Hematopoietic multipotent progenitor cell treated with erythropoietin and hydrocortisone succinate and interleukin-3 and kit ligand, for 6 days (in vitro differentiated cells): ENCODE results near the gene FRG2.
"Not testable (repeated sequence)": the region's sequence is repeated elsewhere in the genome, so short reads cannot be mapped to it uniquely, and the experiment has no call there.

Experiments used
- DNase-seq: peaks from one replicate; pipeline ENCODE4 v3.0.0-alpha.2; 2015

FRG2 gene

DNA sequence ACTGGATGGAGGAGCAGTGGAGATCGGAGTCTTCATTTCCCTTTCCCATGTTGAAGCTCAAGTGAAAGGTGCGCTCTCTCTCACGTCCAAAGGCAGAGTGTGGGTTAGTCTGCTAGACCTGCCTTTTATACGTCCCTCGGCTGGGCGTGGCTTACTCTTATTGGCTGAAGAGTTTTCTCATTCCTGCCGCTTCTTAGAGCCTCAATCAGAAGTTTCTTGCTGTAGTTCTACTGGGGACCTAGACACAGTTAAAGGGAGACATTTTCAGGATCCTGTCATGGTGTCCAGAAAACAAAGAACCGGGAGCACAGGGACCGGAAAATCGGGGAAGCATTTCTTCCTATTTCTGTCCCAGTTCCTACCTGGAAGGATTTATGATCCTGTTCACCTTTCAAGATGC lies at the start of gene FRG2:
Gene FRG2 (minus strand): TSS at position 101 of the 400 bp plus-strand sequence. CDS start 52 bp downstream, at position 49.
- not testable (repeated sequence) for DNase-seq

DNA sequence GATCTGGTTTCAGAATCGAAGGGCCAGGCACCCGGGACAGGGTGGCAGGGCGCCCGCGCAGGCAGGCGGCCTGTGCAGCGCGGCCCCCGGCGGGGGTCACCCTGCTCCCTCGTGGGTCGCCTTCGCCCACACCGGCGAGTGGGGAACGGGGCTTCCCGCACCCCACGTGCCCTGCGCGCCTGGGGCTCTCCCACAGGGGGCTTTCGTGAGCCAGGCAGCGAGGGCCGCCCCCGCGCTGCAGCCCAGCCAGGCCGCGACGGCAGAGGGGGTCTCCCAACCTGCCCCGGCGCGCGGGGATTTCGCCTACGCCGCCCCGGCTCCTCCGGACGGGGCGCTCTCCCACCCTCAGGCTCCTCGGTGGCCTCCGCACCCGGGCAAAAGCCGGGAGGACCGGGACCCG lies 41.3 kb upstream of the FRG2 start:
- DNase-seq: not testable (repeated sequence)

DNA sequence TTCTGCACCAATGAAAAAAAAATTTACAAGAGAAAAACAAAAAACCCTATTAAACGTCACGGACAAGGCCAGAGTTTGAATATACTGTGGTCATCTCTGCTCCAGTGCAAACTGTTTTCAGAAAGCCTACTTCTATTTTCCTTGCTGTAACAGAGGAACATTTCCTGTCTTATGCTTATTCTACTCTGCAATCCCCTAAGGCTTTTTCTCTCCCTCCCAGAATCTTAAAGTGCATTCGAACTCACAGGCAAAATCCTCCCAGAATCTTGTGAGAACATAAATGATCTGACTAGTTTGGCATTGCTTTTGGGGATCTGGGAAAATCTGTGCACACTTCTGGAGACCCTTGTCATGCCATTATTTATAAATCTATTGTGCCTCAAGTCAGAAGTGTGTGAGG lies 37.7 kb upstream of the FRG2 start:
- not testable (repeated sequence) for DNase-seq

DNA sequence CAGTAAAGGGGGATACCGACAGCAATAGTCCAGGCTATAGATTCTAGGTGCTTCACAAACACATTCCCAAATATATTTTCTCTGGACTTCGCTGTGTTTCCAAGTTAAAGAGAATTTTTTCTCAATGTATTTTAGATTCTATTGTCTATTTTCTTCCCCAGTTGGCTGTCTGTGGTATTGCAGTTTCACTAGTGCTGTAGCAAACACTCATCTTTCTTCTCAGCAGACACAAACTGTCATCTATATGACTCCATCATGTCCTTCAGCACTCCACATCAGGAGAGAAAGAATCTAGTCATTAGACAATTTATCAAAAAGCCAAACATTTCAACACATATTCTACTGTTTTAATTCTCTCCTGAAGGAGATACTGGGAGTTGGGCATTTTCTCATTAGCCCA lies 37.3 kb upstream of the FRG2 start, which contains the start of gene DBET:
Gene DBET (plus strand): TSS at position 161 of the 400 bp plus-strand sequence.
- DNase-seq: not testable (repeated sequence)

DNA sequence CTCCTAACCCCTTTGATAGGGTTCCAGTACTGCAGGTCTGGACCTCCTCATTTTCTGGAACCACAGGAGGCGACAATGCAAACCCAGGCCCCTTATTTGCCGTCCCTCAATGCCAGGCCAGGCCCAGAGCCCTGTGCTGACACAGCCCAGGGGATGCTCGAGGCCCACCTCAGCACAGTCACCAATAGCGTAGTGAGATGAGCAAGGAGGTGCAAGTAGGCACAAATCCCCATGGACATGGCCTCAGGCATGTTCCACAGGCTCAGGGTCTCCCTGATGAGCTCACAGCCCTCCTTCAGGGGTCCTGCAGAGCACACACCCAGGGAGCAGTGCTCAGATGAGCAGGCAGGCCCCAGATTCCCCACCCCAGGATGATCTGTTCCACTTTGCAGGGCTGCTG lies 31.9 kb upstream of the FRG2 start:
- DNase-seq: not testable (repeated sequence)

DNA sequence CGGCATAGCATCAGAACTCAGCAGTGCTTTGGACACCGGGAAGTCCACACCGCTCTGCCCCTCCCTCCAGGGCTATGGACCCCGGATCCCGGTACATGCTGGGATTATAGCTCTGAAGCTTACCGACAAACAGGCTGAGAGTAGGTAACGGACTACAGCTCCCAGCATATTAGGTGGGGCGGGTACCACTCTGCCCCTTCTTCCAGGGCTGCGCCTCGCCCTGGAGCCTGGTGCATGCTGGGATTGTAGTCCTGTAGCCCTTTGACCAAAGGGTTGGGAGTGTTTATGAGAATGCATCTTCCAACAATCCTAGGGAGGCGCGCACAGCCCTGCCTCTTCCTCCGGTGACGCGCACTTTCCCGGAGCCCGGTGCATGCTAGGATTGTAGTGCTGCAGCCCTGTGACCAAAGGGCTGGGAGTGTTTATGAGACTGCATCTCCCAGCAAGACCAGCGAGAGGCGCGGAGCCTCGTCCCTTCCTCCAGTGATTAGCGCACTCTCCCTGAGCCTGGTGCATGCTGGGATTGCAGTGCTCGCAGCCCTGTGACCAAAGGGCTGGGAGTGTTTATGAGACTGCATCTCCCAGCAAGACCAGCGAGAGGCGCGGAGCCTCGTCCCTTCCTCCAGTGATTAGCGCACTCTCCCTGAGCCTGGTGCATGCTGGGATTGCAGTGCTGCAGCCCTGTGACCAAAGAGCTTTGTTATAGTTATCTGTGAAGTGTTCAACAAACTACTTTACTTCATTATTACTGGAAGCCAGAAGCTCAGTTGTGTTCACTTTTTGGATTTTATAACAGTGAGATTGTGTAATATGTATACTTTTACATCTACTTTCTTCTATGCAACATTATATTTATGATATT lies 22.6 kb upstream of the FRG2 start:
- DNase-seq: not testable (repeated sequence)

DNA sequence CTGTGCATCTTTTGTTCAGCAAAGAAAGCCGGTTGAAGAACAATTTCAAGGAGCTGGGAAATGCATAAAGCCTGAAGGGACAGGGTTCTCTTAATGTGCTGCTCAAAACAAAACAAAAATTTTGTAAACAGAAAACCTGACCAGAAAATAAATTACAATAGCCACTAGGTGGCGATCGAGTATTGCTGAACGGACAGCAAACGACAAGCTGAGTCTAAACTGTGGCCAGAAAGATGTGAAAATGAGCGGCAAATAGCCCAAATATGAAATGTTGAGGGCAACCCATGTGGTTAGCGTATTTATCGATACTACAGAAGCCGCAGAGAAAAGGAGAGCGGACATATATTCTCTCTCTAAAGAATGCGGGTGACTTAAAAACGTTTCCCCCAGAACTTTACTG lies 20.6 kb upstream of the FRG2 start:
- not testable (repeated sequence) for DNase-seq

DNA sequence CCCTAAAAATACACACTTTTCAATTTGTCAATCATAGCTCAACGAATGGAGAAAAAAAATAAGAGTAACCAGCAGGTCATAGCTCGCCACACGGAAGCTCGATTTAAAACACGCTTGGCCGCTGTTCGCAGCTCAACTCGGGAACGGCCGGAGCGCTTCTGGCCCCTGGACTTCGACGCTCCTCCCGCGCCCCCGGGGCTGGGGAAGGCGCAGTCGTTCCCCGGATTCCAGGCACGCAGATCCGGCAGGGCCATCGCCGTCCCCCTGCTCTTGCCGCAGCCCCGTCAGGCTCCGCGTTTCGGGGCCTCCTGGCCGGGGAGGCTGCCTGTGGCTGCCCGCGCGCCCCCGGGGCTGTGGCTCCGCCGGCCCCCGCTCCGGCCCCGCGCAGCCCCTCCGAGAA lies 13.8 kb upstream of the FRG2 start:
- DNase-seq: not testable (repeated sequence)

DNA sequence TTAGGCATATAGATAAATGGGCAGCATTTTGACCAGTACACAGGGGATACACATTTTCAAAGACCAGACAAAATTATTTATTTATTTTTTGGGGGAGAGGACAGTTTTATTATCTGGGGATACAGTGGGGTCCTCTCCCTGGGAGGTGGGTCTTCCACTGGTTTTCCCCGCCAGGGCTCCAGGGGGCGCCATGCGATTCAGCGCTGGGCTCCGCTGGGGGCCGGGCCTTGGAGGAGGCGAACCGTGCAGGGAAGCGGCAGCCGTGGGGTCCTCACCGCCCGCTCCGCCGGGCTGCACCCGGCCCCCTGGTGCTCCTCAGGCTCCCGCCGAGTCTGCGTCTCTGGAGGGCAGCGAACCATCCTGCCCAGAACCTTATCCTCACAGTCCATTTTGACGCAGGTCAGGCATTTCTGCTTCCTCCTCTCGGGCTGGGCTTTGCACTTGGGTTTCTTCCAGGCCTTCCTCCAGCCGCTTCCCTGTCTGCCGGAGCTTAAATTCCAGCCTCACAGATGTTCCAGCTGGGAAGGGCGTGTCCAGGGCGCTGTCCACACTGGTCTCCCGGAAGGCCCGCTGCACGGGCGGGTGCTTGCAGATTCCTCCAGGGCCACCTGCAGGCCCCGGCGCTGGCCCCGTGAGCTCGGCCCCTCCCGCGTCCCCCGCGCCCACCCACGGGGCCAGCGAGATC lies 10.8 kb upstream of the FRG2 start:
- DNase-seq: not testable (repeated sequence)

DNA sequence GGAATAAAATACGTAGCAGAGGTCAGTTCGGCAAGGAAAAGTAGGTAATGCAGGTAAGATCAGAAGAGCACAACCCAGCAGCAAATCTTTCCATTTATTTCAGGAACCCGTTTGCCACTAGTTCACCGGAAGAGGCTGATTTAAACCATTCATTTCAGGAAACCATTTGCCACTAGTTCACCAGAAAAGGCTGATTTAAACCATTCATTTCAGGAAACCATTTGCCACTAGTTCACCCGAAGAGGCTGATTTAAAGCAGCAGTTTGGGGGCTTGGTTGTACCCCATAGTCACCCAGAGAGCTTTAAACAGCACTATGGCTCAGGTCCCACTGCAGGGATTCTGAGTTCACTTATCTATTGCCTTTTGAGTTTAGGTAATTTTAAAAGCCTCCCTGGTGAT lies 4.2 kb upstream of the FRG2 start:
- DNase-seq: not testable (repeated sequence)

DNA sequence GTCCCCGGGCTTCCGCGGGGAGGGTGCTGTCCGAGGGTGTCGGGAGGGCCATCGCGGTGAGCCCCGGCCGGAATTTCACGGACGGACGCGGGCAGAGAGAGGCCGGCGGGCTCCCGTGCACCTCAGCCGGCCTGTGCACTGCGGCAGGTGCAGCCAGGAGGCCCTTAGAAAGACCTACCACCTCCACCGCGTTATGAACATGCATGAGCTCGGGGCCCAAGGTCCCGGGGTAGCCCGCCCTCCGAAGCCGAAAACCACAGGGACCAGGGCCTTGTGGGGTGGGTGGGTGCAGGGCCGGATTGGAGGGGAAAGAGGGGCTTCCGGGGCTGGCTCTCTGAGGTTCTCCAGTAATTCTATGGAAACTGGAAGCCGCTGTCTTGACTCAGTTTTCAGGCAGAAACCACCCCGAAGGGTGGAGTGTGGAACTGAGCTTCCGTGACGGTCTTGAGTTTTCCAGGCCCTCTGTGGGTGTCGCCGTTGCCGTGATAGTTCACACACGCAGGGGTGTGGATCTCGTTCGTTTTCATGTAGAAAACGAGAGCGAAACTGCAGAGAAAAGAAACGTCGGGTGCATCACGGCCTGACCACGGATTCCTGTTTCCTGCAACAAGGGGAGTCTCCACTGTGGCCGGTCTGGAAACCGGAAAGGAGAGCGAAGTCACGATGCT lies 4.3 kb downstream of the FRG2 start:
- DNase-seq: not testable (repeated sequence)

DNA sequence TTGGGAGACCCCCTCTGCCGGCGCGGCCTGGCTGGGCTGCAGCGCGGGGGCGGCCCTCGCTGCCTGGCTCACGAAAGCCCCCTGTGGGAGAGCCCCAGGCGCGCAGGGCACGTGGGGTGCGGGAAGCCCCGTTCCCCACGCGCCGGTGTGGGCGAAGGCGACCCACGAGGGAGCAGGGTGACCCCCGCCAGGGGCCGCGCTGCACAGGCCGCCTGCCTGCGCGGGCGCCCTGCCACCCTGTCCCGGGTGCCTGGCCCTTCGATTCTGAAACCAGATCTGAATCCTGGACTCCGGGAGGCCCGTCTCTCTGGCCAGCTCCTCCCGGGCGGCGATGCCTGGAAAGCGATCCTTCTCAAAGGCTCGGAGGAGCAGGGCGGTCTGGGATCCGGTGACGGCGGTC lies 5.1 kb downstream of the FRG2 start:
- DNase-seq: not testable (repeated sequence)

DNA sequence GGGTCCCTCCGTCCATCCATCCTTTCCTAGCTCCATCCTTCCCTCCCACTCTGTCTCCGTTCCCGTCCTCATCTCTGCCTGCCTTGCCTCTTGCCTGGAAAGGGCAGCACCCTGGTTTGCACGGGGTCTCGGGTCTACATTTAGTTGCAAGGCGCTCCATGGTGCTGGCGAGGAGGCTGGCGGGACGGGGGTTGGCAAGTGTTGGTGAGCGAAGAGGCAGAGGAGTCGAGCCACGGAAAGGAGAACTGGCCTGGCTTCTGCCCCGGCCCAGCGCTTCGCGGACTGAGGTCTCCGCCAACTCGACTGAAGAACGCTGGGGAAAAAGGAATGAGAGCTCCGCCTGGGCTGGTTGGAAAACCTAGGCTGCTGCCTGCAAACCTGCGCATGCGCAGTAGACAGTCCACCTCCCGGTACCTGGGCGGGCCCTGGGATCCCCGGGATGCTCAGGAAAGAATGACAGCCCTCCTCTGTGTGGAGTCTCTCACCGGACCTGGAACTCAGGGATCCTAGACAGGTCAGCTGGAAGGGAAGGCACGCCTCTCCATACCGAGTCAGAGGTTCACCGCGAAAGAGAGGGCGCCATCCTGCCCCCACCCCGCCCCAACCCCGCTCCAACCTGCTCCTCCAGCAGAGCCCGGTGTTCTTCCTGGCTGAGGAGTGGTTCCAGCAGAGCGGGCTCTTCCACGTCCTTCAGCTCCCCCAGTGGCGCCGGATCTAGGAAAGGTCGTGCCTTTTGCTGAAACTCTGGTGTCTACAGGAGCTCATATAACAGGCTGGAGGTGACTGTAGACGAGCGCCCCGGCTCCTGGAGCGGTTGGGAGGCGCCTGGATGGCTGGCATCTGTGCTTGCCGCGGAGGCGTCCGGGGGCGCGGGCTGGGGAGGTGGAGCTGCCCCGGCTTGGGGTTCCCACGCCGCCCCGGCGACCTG lies 6.0 kb downstream of the FRG2 start:
- peak; percentile 31 for DNase-seq

DNA sequence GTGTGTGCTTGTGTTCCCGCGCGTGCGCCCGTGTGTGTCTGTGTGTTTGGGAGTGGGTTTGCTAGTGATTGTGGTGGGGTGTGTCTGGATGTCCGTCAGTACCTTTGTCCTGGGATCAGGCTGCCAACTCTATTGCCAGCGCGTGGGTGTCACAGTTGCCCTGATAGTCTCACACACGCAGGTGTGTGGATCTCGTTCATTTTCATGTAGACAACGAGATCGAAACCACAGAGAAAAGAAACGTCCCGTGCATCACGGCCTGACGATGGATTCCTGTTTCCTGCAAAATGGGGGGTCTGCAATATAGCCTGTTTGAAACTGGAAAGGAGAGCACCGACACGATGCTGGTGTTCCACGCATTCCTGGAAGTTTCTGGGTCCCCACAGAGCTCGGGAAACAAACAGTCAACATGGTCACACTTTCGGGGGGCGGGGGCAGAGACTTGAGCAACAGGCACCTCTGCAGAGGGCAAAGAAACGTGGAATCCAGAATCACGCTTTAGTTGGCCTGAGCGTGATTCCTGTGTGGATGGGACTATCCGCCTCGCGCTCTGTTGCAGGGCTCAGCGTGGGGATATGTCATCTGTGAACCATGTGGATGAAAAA lies 7.1 kb downstream of the FRG2 start:
- DNase-seq: not testable (repeated sequence)

DNA sequence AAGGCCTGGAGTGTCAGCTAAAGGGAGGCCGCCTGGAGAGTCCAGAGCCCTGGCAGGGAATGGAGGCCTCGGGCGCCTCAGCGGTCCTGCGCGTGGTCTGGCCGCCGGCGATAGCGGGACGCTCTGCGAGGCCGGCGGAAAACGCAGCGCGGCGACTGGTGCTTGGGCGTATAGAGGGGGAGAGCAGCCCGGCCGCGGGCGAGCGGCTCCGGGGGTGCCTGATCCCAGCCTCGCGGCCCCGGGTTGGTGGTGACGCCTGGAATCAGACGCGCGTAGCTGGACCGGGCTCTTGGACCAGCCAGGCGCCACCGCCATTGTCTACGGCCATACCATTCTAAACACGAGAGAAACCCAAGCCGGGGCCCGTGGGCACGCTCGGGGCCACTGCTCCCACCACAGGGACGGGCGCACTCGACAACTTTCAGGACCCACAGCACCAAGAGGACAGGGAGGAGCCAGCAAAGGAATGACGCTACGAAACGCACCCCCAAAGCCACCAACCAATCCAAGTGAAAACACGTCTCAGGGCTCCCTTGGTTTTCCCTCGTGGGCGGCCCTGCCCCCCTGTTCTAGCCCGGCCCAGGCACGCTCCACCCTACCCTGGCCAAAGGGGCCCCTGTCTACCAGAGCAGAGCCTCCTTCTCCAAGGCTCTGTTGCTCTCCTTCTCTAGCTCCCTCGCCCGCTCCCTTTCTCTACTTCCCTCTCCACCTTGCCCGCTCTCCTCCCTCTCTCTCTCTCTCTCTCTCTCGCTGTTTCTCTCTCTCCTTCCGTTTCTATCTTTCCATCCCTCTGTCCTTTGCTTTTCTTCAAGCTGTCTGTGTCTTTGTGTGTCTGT lies 7.8 kb downstream of the FRG2 start:
- no peak for DNase-seq

DNA sequence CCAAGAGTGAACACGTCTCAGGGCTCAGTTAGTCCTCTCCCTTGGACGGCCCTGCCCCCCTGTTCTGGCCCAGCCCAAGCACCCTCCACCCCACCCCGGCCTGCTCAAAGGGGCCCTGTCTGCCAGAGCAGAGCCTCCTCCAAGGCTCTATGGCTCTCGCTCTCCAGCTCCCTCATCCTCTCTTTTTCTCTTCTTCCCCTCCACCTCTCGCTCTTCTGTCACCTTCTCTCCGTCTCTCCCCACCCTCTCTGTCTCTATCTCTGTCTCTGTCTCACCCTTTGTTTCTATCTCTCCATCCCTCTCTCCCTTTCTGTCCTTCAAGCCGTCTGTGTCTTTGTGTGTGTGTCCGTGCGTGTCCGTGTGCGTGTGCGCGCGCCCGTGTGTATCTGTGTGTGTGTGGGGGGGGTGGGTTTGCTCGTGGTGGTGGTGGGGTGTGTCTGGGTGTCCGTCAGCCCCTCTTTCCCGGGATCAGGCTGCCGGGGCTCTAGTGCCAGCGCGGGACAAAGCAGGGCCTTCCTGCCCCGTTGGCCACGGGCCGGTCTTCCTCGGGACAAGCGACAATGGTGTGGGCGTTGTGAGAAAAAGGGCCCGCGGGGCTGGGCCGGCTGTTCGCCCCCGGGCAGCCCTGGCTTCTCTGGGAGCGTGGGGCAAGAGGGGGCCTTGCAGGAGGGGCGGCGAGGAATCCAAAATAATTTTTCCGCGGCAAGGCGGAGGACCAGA lies 8.7 kb downstream of the FRG2 start:
- DNase-seq: no peak

DNA sequence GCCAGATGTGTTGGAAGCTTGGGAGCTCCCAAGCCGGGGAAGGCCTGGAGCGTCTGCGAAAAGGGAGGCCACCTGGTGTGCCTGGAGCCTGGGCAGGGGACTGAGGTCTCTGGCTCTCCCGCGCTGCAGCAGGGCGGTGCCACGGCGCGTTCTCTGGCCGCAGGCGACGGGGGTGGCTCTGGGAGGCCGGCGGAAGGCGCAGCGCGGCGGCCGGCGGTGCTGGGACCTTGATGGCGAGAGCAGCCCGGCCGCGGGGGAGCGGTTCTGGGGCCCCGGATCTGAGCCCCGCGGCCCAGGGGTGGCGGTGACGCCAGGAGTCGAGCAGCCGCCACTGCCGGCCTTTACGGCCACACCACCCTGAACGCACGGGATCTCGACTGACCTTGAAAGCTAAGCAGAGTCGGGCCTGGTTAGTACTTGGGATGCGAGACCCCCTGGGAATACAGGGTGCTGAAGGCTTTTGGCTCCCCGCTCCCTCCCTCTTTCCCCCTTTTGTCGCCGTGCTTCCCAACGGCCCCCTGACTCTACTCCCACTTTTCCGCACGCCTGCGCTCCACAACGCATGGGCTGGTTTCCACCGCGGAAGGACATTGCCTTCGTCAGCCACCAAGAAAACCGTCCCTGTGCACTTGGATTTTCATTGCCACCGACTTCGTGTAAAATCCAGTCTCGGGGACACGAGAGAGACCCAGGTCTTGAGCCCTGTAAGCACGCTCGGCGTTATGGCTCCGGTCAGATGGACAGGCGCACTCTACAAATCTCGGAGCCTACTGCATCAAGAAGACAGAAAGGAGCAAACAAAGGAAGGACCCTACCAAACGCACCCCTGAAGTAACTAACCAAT lies 9.5 kb downstream of the FRG2 start:
- no peak for DNase-seq

DNA sequence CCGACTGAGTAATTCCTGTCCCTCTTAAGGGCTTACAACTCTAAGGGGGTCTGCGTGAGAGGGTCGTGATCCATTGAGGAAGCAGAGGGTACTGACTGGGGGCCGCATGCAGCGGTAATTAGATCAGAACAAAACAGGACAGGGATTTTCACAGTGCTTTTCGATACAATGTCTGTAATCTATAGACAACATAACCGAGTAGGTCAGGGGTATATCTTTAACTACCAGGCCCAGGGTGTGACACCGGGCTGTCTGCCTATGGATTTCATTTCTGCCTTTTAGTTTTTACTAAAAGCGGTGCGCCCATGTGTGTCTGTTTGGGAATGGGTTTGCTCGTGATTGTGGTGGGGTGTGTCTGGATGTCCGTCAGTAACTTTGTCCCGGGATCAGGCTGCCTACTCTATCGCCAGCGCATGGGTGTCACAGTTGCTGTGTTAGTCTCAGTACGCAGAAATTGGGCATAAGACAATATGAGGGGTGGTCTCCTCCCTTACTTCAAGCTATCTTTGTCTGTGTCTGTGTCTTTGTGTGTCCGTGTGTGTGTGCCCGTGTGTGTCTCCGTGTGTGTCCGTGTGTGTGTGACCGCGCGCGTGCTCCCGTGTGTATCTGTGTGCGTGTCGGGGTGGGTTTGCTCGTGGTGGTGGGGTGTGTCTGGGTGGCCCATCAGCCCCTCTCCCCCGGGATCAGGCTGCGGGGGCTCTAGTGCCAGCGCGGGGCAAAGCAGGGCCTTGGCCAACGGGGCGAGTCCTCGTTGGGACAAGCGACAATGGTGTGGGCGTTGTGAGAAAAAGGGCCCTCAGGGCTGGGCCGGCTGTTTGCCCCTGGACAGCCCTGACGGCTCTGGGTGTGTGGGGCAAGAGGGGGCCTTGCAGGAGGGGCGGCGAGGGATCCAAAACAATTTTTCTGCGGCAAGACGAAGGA lies 10.4 kb downstream of the FRG2 start:
- no peak for DNase-seq
